ENCODE results near the gene FAM117B. TPM values are rescaled to one million over a fixed set of nuclear protein-coding genes. Genes with fewer than 3 reads are reported as not detected.
A peak's percentile ranks its signal among the peaks of the same experiment; 100 is the strongest.

FAM117B gene
- total RNA-seq, 1 experiment from 2014 or later = 24.0 TPM

DNA sequence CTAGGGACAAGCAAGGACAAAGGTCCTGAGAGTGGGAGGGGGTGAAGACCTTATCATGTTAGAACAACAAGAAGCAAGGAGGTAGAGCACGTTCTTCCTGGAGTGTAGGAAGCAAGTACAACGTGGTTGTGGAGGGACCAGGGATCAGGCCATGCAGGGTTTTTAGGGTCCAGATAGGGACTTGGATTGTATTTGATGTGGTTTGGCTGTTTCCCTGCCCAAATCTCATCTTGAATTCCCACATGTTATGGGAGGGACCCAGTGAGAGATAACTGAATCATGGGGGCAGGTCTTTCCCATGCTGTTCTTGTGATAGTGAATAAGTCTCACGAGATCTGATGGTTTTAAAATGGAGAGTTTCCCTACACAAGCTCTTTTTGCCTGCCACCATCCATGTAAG lies 183.6 kb downstream of the FAM117B start:
- Histone ChIP-seq H3K9ac (ENCODE audit: extremely low read depth, insufficient read length, low read length) (no peak overlapping the region), H3K4ac (ENCODE audit: low read depth, low read length) (no peak overlapping the region), H3K79me1 (ENCODE audit: insufficient read depth, low read depth, low read length, poor library complexity, severe bottlenecking) (no peaks in the 10 kb centered on the region), H3K27ac (ENCODE audit: insufficient read length, low read depth, low read length) (no peak overlapping the region), H3K4me1 (ENCODE audit: insufficient read depth, low read length) (no peaks in the 10 kb centered on the region), H2BK15ac (ENCODE audit: low read depth, low read length) (no peak overlapping the region), H3K23me2 (ENCODE audit: insufficient read length, low read depth, low read length, poor library complexity, severe bottlenecking) (no peaks in the 10 kb centered on the region), H3K23ac (ENCODE audit: insufficient read length, low read depth, low read length) (no peak overlapping the region), H2BK120ac (ENCODE audit: low read depth, low read length, poor library complexity, severe bottlenecking) (no peak overlapping the region), H3K56ac (ENCODE audit: insufficient read length, low read depth, low read length) (no peak overlapping the region), H3K4me2 (ENCODE audit: insufficient read depth, insufficient read length, low read length) (no peak overlapping the region), H4K91ac (ENCODE audit: insufficient read length, low read depth, low read length) (no peak overlapping the region), H4K20me1 (ENCODE audit: control insufficient read depth, insufficient read depth, insufficient read length) (no peaks in the 10 kb centered on the region), H3T11ph (ENCODE audit: low read length) (no peak overlapping the region), H3K14ac (ENCODE audit: insufficient read depth, low read length) (no peak overlapping the region), H3K18ac (ENCODE audit: insufficient read length, low read depth, low read length) (no peak overlapping the region), H2AK5ac (ENCODE audit: insufficient read length, low read length) (no peak overlapping the region), H3K79me2 (ENCODE audit: insufficient read depth, low read length) (no peaks in the 10 kb centered on the region), H2BK12ac (ENCODE audit: insufficient read length, low read depth, low read length) (no peak overlapping the region), H2BK20ac (ENCODE audit: low read depth, low read length, poor library complexity, severe bottlenecking) (no peak overlapping the region), H3K9me3 (ENCODE audit: control insufficient read depth, low read depth, low read length) (no peaks in the 10 kb centered on the region), H2AFZ (ENCODE audit: low read length) (no peak overlapping the region), H2BK5ac (ENCODE audit: insufficient read length, low read length) (no peak overlapping the region), H4K8ac (replicated peaks; ENCODE audit: insufficient read length, low read depth, low read length) (no peak overlapping the region), H3K27me3 (ENCODE audit: insufficient read depth, low read length) (no peaks in the 10 kb centered on the region), H4K5ac (ENCODE audit: insufficient read length, low read depth, low read length) (no peak overlapping the region)
- Mint-ChIP-seq H3K27me3 (ENCODE audit: low read depth) (no peaks in the 10 kb centered on the region), H3K36me3 (ENCODE audit: insufficient read depth in 1 of 3, low read depth in 3 of 3) (peaks cover 0 to 12% (median 7%) of the 10 kb centered on the region in 3 experiments; a peak in 5 of 7 replicates), H3K4me1 (peaks cover 3 to 7% of the 10 kb centered on the region in 2 experiments; a peak in 2 of 4 replicates), H3K27ac (peak overlapping the region in 1 of 3 experiments; percentile 15; a peak in 1 of 7 replicates), H3K4me3 (no peak overlapping the region), H3K9me3 (peaks cover 3 to 7% of the 10 kb centered on the region in 2 experiments; a peak in 2 of 5 replicates)
- no peak for DNase-seq
- TF ChIP-seq, protein P1, sequence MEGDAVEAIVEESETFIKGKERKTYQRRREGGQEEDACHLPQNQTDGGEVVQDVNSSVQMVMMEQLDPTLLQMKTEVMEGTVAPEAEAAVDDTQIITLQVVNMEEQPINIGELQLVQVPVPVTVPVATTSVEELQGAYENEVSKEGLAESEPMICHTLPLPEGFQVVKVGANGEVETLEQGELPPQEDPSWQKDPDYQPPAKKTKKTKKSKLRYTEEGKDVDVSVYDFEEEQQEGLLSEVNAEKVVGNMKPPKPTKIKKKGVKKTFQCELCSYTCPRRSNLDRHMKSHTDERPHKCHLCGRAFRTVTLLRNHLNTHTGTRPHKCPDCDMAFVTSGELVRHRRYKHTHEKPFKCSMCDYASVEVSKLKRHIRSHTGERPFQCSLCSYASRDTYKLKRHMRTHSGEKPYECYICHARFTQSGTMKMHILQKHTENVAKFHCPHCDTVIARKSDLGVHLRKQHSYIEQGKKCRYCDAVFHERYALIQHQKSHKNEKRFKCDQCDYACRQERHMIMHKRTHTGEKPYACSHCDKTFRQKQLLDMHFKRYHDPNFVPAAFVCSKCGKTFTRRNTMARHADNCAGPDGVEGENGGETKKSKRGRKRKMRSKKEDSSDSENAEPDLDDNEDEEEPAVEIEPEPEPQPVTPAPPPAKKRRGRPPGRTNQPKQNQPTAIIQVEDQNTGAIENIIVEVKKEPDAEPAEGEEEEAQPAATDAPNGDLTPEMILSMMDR (conservative IDR thresholded peaks at IDR 0.05) = no peak
- no CpG with 5 or more reads among the region's 3 CpGs for WGBS (ENCODE audit: extremely low coverage, insufficient read length, low lambda C conversion rate)

Other genes with a start within 250 kb of the FAM117B start
- 4.5 TPM in 2 replicates for gene ICA1L, start 236.8 kb downstream of the FAM117B start, total RNA-seq (2021)

All from H9 (cell line).